Measurements from ENCODE around the gene CITED1.

GRCh38 chrX:72308209-72308565 is 2.5 kb upstream of the CITED1 start:
- TF ChIP-seq POLR2AphosphoS5 (IDR thresholded peaks at IDR 0.05; ENCODE audit: low read depth, low read length): no peak
- TF ChIP-seq POLR2A (IDR thresholded peaks at IDR 0.05; ENCODE audit: low read depth, low read length): no peak
- no peak for TF ChIP-seq TAF1 (IDR thresholded peaks at IDR 0.05; ENCODE audit: borderline replicate concordance, low read depth, low read length)

All from GM12892 (cell line).